NOMO-1 treated with DMSO at 0.1 percent for 48 hours (cell line): Measurements from ENCODE around the gene TRIM14.
"Not testable (repeated sequence)": the region's sequence is repeated elsewhere in the genome, so short reads cannot be mapped to it uniquely, and the experiment has no call there.

Experiments used
- DNase-seq: peaks from one replicate; lab custom pipeline; 2025; ENCODE audit not compliant: unreplicated experiment; lab: John Stamatoyannopoulos, UW

The TRIM14 gene

GRCh38 chr9:98050351-98050750 lies 68.7 kb downstream of the TRIM14 start:
- DNase-seq, result no peak

DNA sequence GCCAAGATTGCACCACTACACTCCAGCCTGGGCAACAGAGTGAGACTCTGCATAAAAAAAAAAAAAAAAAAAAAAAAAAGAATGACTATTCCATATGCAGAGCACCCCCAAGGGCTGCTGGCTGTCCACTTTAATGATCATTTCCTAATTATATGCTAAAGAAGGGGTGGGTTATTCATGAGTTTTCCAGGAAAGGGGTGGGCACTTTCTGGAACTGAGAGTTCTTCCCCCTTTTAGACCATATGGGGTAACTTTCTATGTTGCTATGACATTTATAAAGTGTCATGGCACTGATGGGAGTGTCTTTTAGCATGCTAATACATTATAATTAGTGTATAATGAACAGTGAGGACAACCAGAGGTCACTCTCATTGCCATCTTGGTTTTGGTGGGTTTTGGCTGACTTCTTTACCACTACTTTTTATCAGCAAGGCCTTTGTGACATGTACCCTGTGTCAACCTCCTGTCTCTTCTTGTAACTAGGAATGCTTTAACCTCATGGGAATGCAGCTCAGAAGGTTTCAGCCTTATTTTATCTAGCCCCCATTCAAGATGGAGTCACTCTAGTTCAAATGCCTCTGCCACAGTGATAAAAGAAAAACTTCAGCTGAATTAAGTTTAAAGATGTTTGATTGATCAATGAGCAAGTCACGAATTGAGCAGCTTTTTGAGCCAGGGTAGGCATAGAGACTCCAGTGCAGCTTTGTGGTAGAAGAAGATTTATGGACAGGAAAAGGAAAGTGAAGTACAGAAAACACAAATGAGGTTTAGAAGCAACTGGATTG lies 69.5 kb downstream of the TRIM14 start:
- no peak for DNase-seq

DNA sequence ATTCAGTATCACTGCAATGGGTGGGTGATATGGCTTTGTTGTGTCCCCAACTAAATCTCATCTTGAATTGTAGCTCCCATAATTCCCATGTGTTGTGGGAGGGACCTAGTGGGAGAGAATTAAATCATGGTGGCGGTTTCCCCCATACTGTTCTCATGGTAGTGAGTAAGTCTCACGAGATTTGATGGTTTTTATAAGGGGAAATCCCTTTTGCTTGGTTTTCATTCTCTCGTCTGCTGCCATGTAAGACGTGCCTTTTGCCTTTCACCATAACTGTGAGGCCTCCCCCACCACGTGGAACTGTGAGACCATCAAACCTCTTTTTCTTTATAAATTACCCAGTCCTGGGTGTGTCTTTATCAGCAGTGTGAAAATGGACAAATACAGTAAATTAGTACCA lies 72.0 kb downstream of the TRIM14 start:
- DNase-seq, result no peak

DNA sequence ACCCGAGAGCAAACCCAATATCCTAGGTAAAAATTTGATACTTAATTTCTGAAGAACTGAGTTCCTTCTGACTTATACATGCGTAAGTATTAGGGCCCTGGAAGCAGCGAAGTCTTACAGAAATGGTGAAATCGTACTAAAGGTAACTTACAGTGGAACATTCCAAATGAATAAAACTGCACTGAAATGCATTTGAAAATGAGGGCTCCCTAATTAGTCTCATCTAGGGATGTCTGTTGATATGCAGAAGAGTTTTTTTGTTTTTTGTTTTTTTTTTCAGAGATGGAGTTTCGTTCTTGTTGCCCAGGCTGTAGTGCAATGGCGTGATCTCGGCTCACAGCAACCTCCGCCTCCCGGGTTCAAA lies 72.9 kb downstream of the TRIM14 start:
- no peak for DNase-seq

- peak; percentile 97 for DNase-seq
Measured at GRCh38 chr9:98045234-98046179, 73.5 kb downstream of the TRIM14 start.

- DNase-seq, result no peak
Measured at GRCh38 chr9:98043915-98044314, 75.1 kb downstream of the TRIM14 start.

- no peak for DNase-seq
Measured at GRCh38 chr9:98040212-98040611, 78.8 kb downstream of the TRIM14 start.

GRCh38 chr9:98039607-98040017 lies 79.4 kb downstream of the TRIM14 start:
- DNase-seq, result no peak

- DNase-seq, result no peak
Measured at GRCh38 chr9:98038958-98039357, 80.1 kb downstream of the TRIM14 start.

DNA sequence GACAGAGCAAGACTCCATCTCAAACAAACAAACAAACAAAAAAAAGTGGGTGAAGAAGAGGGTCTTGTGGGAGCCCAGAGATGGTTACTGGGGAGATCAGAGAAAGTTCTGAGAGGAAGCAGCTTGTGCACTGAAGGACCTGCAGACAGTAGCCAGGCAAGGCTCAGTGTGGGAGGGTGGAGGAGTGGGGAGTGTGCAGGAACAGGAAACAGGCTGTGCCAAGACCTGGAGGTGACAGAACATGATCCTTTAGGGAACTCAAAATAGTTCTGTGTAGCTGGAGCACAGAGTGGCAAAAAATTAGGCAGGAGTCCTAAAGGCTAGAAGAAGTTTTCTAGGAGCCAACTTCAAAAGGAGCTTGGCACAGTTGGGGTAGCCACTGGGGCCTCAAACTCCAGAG lies 81.7 kb downstream of the TRIM14 start:
- DNase-seq, result no peak

DNA sequence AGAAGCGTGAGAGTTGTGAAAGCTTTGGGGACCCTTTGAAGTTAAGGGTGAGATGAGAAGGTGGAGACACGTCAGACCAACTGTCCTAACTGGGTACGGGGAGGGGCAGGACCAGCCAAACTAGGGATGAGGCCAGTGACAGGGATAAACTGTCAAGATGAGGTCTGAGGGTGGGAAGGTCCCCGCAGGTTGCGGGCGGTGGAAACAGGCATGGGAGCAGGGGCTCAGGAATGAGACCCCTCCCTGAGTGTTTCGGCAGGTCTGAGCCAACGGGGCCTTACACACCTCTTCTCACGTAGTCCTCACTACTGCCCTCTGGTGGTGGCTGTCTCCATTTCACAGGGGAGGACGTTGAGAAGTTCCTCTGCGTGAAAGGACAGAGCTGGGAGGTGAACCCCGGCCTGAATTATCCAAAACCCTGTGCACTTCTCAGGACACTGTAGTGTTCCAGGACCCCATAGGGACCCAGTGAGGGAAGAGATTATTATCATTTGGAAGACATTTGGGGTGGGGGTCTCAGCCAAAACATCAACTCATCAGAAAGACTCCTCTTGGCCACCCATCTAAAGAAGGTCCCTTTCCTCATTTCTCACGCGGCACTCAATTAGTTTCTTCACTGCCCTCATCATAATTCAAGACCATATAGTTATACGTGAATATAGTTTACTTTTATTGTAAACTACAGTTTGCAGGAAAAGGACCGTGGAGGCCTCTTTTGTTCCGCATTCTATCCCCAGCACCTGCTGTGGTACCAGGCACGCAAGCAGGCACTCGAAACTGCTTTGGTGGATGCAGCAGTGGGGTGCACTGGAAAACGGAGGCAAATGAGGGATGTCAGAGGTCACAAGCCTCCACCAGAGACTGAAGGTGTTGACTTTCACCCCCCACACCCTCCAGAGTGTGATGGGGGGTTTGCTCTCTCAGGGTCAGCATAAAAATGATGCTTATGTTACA lies 84.2 kb downstream of the TRIM14 start:
- DNase-seq, result peak; percentile 62

DNA sequence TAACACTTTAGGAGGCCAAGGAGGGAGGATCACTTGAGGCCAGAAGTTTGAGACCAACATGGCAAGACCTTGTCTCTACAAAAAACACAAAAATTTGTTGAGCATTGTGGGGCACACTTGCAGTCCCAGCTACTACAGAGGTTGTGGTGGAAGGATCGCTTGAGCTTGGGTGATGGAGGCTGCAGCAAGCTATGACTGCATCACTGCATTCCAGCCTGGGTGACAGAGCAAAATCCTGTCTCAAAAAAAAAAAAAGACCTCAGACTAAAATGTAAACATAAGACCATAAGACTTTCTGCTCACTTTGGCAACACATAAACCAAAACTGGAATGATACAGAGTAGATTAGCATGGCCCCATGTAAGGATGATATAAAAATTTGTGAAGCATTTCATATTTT lies 87.1 kb downstream of the TRIM14 start:
- no peak for DNase-seq

DNA sequence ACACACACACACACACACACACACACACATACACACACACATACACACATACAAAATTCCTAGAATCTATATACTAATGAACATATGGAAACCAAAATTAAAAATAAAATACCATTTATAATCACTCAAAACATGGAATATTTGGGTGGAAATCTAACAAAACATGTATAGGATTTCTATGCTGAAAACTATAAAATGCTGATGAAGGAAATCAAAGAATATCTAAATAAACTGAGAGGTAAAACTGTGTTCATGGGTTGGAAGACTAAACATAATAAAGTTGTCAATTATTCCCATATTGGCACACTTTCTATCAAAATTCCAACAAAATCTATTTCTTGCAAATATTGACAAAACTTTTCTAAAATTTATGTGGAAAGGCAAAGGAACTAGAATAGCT lies 87.9 kb downstream of the TRIM14 start:
- DNase-seq, result no peak

- no peak for DNase-seq
Measured at GRCh38 chr9:98024702-98025101, 94.3 kb downstream of the TRIM14 start.

DNA sequence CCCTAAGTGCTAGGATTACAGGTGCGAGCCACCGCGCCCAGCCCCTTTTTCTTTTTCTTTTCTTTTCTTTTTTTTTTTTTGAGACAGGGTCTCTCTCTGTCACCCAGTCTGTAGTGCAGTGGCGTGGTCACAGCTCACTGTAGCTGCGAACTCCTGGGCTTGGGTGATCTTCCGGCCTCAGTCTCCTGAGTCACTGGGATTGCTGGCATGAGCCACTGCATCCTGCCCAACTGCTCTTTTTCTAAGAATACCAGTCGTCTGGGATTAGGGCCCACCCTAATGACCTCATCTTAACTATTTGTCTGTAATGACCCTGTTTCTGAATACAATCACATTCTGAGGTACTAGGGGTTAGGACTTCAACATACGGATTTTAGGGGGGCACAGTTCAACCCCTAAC lies 96.6 kb downstream of the TRIM14 start:
- DNase-seq, result no peak

DNA sequence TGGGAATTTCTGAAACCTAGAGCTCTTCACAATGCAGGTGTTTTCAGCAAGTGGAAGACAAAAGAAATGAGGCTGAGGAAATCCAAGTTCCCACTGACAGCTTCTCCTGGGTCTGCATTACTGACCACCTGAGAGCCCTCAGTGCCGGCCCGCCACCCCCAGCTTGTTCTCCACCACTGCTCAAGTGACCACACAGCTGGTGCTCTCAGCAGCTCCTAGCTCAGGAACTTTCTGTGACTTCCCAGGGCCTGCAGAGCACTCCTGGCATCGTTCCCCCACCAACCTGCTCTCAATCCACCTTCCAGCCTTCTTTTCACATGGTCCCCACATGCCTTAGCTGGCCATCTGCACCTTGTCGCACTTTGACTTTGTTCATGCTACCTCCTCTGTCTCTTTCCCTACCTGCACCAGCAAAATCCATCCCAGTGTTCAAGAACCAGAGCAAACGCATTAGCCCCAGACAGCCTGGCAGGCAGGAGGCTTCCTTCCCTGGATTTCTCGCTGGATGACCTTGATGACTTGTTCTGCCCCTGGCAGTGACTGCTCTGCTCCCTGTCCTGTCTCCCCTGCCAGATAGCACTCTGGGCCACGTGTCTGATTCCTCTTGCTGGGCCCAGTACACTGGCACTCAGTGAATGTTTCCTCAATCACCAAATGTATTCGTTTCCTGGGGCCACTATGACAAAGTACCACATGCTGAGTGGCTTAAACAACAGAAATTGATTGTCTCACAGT lies 97.5 kb downstream of the TRIM14 start:
- no peak for DNase-seq

DNA sequence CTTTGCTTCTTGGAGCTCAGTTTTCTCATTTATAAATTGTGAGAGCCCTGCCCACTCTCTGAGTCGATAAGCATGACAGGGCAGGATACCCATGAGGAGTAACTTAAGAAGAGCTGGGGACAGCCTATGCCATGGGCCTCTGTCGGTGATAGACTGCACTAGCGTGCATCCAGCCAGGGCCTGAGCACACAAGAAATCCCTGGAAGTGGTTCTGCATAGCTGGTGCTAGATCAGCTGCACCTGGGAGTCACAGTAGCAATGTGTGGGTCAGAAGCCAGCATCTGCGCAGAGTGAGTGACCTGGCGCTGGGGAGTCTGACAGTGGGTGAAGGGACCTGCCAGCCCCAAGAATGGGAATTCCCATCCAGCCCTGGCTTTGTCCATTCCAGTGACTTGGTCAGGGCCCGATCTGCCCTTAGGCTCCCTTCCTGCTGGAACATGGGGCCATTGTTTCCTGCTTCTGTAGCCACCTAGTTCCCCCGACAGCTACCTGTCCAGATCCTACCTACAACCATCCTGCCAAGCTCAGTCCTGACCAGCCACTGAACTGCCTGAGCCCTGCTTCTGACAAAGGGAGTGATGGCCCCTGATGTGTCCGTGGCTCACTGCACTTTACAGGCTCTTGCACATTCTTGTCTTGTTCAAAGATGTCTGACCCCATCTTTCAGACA lies 98.4 kb downstream of the TRIM14 start:
- no peak for DNase-seq

DNA sequence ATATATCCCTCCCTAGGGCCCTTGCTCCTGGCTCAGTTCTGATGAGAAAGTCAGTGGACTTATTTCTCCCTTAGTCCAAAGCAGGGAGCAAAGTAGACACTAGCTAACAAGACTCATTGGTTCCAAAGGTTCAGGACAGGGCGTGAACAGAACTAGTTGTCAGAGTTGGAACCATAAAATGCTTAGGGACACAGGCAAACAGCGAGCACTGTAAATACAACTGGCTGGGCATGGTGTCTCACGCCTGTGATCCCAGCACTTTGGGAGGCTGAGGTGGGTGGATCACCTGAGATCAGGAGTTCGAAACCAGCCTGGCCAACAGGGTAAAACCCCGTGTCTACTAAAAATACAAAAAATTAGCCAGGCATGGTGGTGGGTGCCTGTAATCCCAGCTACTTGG lies 99.2 kb downstream of the TRIM14 start:
- DNase-seq, result not testable (repeated sequence)
